Measurements from ENCODE around the gene CDC40.
"Not testable (repeated sequence)": the region's sequence is repeated elsewhere in the genome, so short reads cannot be mapped to it uniquely, and the experiment has no call there.

Gene CDC40

DNA sequence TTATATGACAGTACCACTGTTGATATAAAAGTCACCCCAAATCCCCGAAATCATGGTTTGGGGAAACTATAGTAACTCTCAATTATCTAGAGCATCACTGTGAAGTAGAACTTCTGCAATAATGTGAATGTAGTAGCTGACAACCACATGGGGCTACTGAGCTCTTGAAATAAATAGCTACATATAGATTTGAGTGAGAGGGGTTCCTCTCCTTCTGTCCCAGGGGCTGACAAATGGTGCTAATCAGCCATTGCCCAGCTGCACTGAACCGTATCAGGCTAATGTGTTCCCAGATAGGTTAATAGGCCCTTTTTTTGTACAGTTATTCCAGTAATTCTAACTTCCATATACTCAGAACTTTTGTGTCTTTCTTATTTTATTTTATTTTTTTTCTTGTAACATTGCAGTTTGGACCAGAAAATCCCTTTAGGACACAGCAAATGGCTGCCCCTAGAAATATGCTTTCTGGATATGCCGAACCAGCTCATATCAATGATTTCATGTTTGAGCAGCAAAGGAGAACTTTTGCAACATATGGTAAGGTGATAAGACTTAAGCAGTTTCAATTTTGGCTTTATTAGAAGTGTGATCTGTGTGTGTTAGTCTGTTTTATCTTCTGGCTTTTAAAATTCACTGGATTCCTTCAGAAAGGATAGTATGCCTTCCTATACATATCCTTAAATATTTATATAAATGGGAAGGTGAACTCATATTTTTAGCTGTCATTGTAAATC lies 21.1 kb downstream of the CDC40 start:
- no peak for DNase-seq (ENCODE audit: low read depth in 2 of 2)

- DNase-seq (ENCODE audit: low read depth in 2 of 2): no peak
Observed at GRCh38 chr6:110207652-110208051, 27.4 kb downstream of the CDC40 start.

- no peak for DNase-seq (ENCODE audit: low read depth in 2 of 2)
Observed at GRCh38 chr6:110211753-110212152, 31.5 kb downstream of the CDC40 start.

DNA sequence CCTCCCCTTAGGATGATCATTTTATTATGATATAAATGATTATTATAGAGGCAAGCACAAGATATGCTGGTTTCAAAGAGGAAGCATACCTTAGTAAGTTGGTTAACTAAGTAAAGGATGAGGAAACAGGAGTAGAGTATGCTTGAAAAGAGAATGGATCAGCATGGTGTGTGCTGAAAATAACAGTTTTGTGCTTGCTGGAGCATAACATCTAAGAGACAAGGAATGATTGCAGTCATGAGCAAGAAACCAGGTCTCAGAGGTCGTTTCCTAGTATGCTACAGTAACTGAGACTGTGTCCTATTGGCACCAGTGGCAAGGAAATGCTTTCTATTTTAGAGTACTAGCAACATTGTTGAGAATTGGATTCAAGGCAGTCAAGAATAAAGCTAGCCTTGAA lies 34.1 kb downstream of the CDC40 start:
- no peak for DNase-seq (ENCODE audit: low read depth in 2 of 2)

DNA sequence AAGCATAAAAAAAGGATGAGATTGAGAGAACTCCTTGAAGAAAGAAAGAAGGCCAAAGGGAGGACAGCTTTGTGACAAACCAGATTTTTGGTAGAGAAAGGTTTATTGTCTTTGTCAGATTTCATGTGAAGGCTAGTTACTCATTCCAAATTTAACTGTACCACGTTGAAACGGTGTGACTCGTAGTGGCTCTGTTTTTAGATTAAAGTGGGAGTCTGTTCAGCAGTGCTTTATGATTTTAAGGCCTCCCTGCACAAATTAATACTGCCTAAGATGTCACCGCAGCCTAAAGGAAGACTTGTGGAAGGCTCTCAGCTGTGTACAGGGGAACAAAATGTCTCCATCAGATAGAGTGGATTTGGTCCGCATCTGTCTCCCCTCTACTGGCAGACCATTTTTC lies 35.9 kb downstream of the CDC40 start:
- no peak for DNase-seq (ENCODE audit: low read depth in 2 of 2)

DNA sequence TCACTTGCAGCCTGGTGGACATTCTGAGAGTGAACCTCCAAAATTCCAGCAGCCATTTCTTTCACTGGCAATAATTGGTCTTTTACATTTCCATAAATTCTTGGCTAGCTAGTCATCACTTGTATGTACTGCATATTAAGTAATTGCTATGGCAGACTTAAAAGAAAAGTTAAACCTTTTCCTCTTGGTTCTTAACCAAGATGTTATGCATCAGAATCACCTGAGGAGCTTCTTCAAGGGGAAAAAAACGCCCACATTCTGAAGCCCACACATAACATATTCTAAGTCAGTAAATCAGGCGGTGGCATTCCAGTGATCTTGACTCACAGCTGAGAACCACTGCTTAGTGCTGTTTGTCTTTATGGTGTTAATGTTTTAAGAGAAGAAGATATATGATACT lies 37.0 kb downstream of the CDC40 start:
- no peak for DNase-seq (ENCODE audit: low read depth in 2 of 2)

DNA sequence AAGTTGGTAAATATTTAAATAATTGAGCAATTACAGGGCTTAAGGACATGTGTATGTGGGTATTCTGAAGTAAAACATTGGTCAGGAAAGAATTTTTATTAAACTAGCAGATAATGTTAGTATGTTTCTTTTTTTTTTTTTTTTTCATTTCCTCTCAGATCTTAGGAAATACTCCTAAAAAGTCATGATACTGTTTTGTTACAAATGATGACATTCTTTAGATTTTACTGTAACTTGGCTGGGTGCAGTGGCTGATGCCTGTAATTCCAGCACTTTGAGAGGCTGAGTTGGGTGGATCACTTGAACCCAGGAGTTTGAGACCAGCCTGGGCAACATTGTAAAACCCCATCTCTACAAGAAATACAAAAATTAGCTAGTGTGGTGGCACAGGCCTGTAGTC lies 41.5 kb downstream of the CDC40 start:
- no peak for DNase-seq (ENCODE audit: low read depth in 2 of 2)

DNA sequence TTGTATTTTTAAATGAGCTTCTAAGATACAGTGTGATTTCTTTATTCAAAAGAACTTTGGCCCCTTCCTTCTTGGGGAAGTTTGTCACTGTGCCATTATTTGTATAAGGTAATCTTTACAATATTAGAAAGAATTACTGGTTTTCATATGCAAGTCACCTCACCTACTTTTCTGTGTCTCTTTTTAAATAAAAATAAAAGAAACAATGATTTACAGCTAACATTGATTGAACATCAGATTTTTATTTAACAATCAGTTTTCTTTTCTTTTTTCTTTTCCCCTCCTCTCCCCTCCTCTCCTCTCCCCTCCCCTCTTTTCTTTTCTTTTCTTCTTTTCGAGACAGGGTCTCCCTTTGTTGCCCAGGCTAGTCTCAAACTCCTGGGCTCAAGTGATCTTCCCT lies 46.0 kb downstream of the CDC40 start:
- DNase-seq (ENCODE audit: low read depth in 2 of 2): no peak

DNA sequence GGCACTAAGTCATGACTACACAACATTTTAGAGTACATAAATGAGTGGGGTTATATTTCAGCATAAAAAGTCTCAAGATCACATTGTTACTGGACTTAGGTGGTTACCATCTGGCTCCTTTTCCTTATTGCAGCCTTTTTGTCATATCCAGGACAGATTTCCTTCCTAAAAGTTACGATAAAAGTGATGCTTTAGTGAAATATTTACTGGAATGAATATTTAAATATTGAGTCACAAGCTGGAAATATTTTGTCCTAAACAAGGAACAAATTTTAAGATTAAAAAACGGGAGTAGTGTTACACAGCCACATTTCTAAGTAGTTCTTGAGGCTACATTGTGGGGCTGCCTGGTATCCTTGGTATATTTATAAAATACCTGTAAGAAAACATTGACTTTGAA lies 52.2 kb downstream of the CDC40 start:
- DNase-seq (ENCODE audit: low read depth in 2 of 2): no peak

- no peak for DNase-seq (ENCODE audit: low read depth in 2 of 2)
Observed at GRCh38 chr6:110233770-110234374, 53.6 kb downstream of the CDC40 start.

- DNase-seq (ENCODE audit: low read depth in 2 of 2): not testable (repeated sequence)
Observed at GRCh38 chr6:110236007-110236406, 55.8 kb downstream of the CDC40 start.

DNA sequence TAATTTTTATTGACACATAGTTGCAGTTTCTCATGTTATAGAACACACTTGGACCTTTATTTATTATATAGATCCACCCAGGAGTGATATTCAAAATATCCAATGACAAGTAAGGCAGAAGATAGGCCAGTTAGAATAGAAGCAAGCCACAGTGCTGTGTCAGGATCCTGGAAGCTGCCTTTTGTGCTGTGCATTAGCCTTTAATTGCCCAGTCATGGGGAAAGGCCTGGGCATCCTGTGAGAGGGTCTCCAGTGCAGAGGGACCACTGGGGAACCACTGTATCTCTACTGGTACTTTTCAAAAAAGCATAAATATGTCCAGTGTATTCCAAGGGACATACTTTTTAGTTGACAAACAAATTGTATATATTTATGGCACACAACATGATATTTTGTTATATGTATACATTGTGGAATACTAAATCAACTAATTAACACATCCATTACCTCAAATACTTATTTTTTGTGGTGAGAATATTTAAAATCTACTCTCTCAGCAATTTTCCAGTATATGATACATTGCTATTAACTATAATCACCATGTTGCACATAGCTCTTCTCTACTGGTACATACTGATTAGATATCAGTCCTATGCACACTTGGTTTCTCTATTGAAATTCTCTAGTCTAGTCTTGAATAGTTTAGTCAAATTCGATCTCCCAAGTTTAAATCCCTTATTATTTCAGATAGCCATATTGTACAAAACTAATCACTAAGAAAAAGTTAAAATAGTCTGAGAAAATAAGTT lies 59.5 kb downstream of the CDC40 start:
- no peak for DNase-seq (ENCODE audit: low read depth in 2 of 2)

DNA sequence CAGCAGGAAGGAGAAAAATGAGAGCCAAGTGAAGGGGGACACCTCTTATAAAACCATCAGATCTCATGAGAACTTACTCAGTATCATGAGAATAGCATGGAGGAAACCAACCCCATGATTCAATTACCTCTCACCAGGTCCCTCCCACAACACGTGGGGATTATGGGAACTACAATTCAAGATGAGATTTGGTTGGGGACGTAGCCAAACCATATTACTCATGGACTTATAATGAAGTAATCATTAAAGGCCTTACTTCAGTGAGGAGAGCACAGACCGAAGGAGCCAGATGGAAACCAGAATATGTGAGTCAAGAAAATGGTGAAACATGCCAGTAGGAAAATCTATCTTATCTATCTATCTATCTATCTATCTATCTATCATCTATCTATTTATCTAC lies 64.4 kb downstream of the CDC40 start:
- not testable (repeated sequence) for DNase-seq (ENCODE audit: low read depth in 2 of 2)

DNA sequence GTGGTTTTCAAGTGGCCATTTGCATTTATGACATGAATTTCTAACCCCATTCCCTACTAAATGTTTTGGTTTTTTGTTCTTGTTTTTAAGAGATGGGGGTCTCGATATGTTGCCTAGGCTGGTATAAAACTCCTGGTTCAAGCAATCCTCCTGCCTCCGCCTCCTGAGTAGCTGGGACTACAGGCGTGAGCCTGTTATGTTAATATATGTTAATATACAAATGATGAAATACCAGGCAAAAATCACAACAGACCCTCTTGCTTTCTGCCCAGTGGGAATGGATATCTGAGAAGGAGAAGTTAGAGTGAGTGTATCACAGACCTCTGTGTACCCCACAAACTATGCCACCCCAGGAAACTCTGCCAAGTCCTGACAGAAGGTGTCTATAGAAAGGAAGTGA lies 66.2 kb downstream of the CDC40 start:
- DNase-seq (ENCODE audit: low read depth in 2 of 2): no peak

- DNase-seq (ENCODE audit: low read depth in 2 of 2): no peak
Observed at GRCh38 chr6:110246900-110247546, 66.8 kb downstream of the CDC40 start.

DNA sequence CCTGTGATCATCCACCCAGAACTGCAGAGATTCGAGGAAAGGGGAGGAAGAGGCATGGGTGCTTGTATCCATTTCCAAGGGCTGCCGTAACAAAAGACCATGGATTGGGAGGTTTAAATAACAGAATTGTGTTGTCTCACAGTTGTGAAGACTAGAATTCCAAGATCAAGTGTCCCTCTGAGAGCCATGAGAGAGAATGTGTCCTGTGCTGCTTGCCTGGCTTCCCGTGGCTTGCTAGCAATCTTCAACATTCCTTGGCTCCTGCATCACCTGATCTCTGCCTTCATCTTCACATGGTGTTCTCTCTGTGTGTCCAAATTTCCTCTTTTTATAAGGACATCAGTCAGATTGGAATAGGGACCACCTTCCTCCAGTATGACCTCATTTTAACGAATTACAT lies 69.8 kb downstream of the CDC40 start:
- DNase-seq (ENCODE audit: low read depth in 2 of 2): no peak

- no peak for DNase-seq (ENCODE audit: low read depth in 2 of 2)
Observed at GRCh38 chr6:110250838-110251237, 70.6 kb downstream of the CDC40 start.

DNA sequence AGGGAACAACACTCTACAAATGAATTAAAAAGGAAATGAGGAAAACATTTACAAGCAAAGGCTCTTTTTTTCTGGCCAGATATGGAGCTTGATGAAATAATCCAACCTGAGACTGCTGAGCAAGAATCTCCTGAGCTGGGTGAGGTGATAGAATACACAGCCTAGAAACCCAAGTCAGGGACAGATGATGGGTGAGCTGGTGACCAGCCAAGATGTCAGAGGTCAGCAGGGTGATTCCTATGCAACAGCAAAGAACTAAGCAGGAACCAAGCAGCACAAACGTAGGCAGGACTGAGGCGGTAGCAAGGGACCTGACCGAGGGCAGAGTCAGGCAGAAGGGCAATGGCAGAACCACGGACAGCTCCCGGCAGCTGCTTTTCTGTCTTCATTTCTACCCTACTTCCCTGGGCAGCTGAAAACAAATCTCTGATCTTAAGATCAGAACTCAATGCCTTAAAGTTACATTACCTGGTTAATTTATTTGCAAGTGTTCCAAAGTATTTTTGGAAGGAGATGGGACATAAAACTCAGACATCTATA lies 75.1 kb downstream of the CDC40 start:
- no peak for DNase-seq (ENCODE audit: low read depth in 2 of 2)

DNA sequence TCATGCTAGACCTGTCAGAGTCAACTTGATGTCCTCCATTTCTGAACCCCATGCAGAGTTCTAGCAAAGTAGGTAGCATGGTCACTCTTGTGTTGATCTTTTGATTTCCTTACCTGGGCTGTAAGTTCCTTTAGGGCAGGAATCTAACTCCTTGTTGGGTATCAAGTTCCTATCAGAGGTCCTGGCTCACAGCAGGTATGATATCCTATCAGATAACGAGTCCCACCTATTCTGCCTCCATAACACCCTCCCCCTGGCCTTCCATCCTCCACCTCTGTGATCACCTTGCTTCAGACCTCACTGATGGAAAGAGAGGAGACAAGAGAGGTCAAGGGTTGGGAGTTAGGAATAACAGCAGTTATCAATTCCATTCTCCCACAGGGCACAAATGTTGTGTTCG lies 76.1 kb downstream of the CDC40 start:
- DNase-seq (ENCODE audit: low read depth in 2 of 2): no peak

- DNase-seq (ENCODE audit: low read depth in 2 of 2): no peak
Observed at GRCh38 chr6:110265273-110265672, 85.0 kb downstream of the CDC40 start.

DNA sequence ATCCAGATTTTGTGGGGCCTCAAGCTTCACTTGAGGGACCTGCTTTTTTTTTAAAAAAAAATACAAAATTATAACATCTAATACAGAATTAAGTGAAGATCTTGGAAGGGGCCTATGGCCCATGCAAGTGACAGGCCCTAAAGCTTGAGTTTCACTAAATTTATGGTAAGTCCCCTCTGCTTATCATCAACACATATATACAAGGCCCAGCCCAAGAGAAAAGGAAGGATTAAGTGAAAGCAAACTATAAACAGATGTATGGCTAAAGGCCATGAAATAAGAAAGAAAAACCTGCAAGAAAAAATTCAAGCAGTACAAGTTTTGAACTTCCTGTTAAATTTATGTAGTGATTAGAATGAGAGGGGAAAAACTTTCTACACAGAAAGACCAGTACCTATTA lies 86.8 kb downstream of the CDC40 start:
- DNase-seq (ENCODE audit: low read depth in 2 of 2): no peak

- DNase-seq (ENCODE audit: low read depth in 2 of 2): no peak
Observed at GRCh38 chr6:110269623-110270022, 89.4 kb downstream of the CDC40 start.
